Prostate gland (tissue), 2 donors: ENCODE measurements around the gene ACTMAP.

Experiments
- CTCF ChIP-seq, 4 experiments: fragments of 200-600 bp in 2 of 4; fragments of 450-650 bp in 2 of 4; sonication (generic) in 2 of 4; IDR thresholded peaks; 1 replicate in 3 of 4; 2 replicates in 1 of 4; pipeline ENCODE4 v1.5.1; 2016 to 2019; ENCODE audit warnings: antibody characterized with exemption in 4 of 4, mild to moderate bottlenecking in 2 of 4, moderate library complexity in 2 of 4
- POLR2A ChIP-seq: fragments of 450-650 bp; IDR thresholded peaks from one replicate; pipeline ENCODE4 v1.6.1; 2016; ENCODE audit warnings: antibody characterized with exemption, mild to moderate bottlenecking
- POLR2AphosphoS5 ChIP-seq: sonication (generic); formaldehyde crosslinking; IDR thresholded peaks from one replicate; pipeline ENCODE4 v1.6.1; 2017; ENCODE audit warnings: antibody characterized with exemption

DNA sequence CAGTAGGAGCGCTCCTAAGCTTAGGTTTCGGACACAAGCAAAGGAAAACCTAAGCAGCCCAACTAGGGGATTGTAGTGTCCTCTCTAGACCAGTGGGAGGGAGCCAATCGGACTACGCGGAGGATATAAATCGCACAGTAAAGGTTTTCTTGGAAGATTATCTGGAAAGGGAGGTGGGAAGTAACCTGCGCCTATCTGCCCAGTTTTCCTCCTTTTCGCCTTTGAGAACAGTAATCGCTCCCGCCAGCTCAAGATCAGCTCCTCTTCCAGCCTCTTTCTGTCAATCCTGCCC, 27.3 kb upstream of the ACTMAP start:
- TF ChIP-seq CTCF (IDR thresholded peaks at IDR 0.05) (no peak), POLR2A (no peak), POLR2AphosphoS5 (no peak)
